AG10803 (cell line): ENCODE results near the gene TXNDC16.

ENCODE experiments used
- DNase-seq: peaks from one replicate; pipeline ENCODE4 v3.0.0; 2010; ENCODE audit warnings: low read depth
- H3K4me3 ChIP-seq: 2 replicates; pipeline ENCODE4 v1.5.1; 2011; ENCODE audit warnings: mild to moderate bottlenecking, low read length, control low read depth
- CTCF ChIP-seq: conservative IDR thresholded peaks from 2 replicates; pipeline ENCODE4 v1.5.1; 2011; ENCODE audit warnings: mild to moderate bottlenecking, low read length, control low read depth, inconsistent platforms

TXNDC16 gene

GRCh38 chr14:52552063-52552988 is at the start of gene TXNDC16, which contains the start of gene GPR137C:
Gene TXNDC16, minus strand, starts transcription at chr14:52552505. Its CDS starts 8,948 bp downstream, at chr14:52543557.
Gene GPR137C, plus strand, starts transcription at chr14:52552836. Its CDS starts 312 bp downstream, at chr14:52553148.
- peak; percentile 98 for DNase-seq
- 0 out of 2 replicates have a peak, but pooled peaks have one; percentile 0 for TF ChIP-seq CTCF
- H3K4me3 ChIP-seq, result peak within 1 kb of the TSS; percentile 85

- DNase-seq, result no peak
- TF ChIP-seq CTCF, result no peak
- no peak overlapping the region for H3K4me3 ChIP-seq
Observed at GRCh38 chr14:52599974-52600373, 47.7 kb upstream of the TXNDC16 start.

GRCh38 chr14:52598568-52598967 is 46.3 kb upstream of the TXNDC16 start:
- no peak overlapping the region for H3K4me3 ChIP-seq
- no peak for DNase-seq
- no peak for TF ChIP-seq CTCF

- no peak for TF ChIP-seq CTCF
- DNase-seq, result no peak
- H3K4me3 ChIP-seq, result no peak overlapping the region
Observed at GRCh38 chr14:52596861-52597260, 44.6 kb upstream of the TXNDC16 start.

GRCh38 chr14:52596320-52596719 is 44.0 kb upstream of the TXNDC16 start:
- TF ChIP-seq CTCF, result no peak
- H3K4me3 ChIP-seq, result no peak overlapping the region
- no peak for DNase-seq

- DNase-seq, result no peak
- TF ChIP-seq CTCF, result no peak
- H3K4me3 ChIP-seq, result no peak overlapping the region
Observed at GRCh38 chr14:52590318-52590717, 38.0 kb upstream of the TXNDC16 start.

- no peak for TF ChIP-seq CTCF
- DNase-seq, result no peak
- H3K4me3 ChIP-seq, result no peak overlapping the region
Observed at GRCh38 chr14:52589646-52590045, 37.3 kb upstream of the TXNDC16 start.
